HepG2 (cell line): ENCODE results near the gene PARN.

ENCODE experiments used
- MATR3 ChIP-seq: sonication (generic); formaldehyde crosslinking; IDR thresholded peaks from 2 replicates; pipeline ENCODE4 v1.4.0; 2020; ENCODE audit warnings: missing genetic modification reagents
- MXI1 ChIP-seq: IDR thresholded peaks from 3 replicates; pipeline ENCODE4 v1.6.1; 2012; ENCODE audit warnings: low read depth, low read length, inconsistent platforms, borderline replicate concordance
- NR1H2 ChIP-seq: sonication (generic); formaldehyde crosslinking; IDR thresholded peaks from 2 replicates; pipeline ENCODE4 v1.8.1; 2022; ENCODE audit warnings: low read depth, missing genetic modification reagents, borderline replicate concordance
- SAP130 ChIP-seq: IDR thresholded peaks from 2 replicates; pipeline ENCODE4 v1.6.1; 2016; ENCODE audit warnings: low read depth
- SMAD3 ChIP-seq: sonication (generic); formaldehyde crosslinking; IDR thresholded peaks from 2 replicates; pipeline ENCODE4 v1.4.0; 2020; ENCODE audit warnings: missing genetic modification reagents
- TGIF2 ChIP-seq: IDR thresholded peaks from 2 replicates; pipeline ENCODE4 v1.6.1; 2016; ENCODE audit warnings: control low read depth, missing compliant biosample characterization

GRCh38 chr16:14436401-14436955 lies 193.6 kb downstream of the PARN start:
- TF ChIP-seq SAP130 (no peak), SMAD3 (CRISPR knock-in tag) (no peak), MATR3 (CRISPR knock-in tag) (no peak), TGIF2 (CRISPR knock-in tag) (no peak), MXI1 (no peak), NR1H2 (no peak)
